Psoas muscle (tissue), 8 donors: ENCODE results near the gene TMEM186. TPM values are rescaled to one million over a fixed set of nuclear protein-coding genes. Genes with fewer than 3 reads are reported as not detected.

Experiments
- ATAC-seq, 4 donors: fragments of 200-7000 bp; cut with Tn5 transposase; one replicate each; pipeline ENCODE4 v1.9.1; 2020; ENCODE audit warnings: moderate library complexity in 3 of 4, mild to moderate bottlenecking in 2 of 4
- DNase-seq, 2 donors: peaks; one replicate each; pipeline ENCODE4 v3.0.0-alpha.2; 2020
- H3K27ac ChIP-seq: fragments of 200-600 bp; one replicate; pipeline ENCODE4 v1.8.0; 2022
- H3K27me3 ChIP-seq, 3 donors: fragments of 200-600 bp in 1 of 3; one replicate each; pipeline versions ENCODE4 v1.6.1 to v1.8.0; 2013 to 2022; ENCODE audit warnings: low read length in 2 of 3, mild to moderate bottlenecking in 2 of 3, moderate library complexity in 1 of 3; ENCODE audit not compliant: insufficient read depth in 3 of 3
- H3K36me3 ChIP-seq, 2 donors: fragments of 200-600 bp in 1 of 2; one replicate each; pipeline versions ENCODE4 v1.6.1 to v1.8.0; 2013 to 2022; ENCODE audit warnings: low read depth in 1 of 2, mild to moderate bottlenecking in 1 of 2, moderate library complexity in 1 of 2; ENCODE audit not compliant: insufficient read depth in 1 of 2
- H3K4me1 ChIP-seq: fragments of 200-600 bp; one replicate; pipeline ENCODE4 v1.8.0; 2022
- H3K4me3 ChIP-seq: fragments of 200-600 bp; one replicate; pipeline ENCODE4 v1.8.0; 2022; ENCODE audit warnings: mild to moderate bottlenecking
- H3K9me3 ChIP-seq: fragments of 200-600 bp; one replicate; pipeline ENCODE4 v1.8.0; 2022
- CTCF ChIP-seq: fragments of 200-600 bp; IDR thresholded peaks from one replicate; pipeline ENCODE4 v1.8.0; 2022; ENCODE audit warnings: antibody characterized with exemption
- WGBS, 3 donors: extraction: QIAGEN DNeasy Blood & Tissue Kit; methylation state at CpG; one replicate each; pipeline versions ENCODE4 v1.1.6 to v1.1.7; 2013; 5-methylcytosine and 5-hydroxymethylcytosine counted together
- intact Hi-C, 2 donors: fragments of 100-400 bp; cut with DNase I; formaldehyde crosslinking; loops; one replicate each; pipeline versions ENCODE4 v1.11.0 to v1.14.2; 2022
- polyA plus RNA-seq, 3 donors: library from polyadenylated mRNA; stranded (reverse); fragments of 200-250 nt; gene quantifications; one replicate each; pipeline ENCODE4 v1.2.3, GENCODE V29; 2013
- total RNA-seq, 4 donors: library from RNA; stranded (reverse); fragmentation: NEBNext Ultra II Directional in 2 of 4; extraction: Animal tissue kit (Norgen Biotek cat#: 25700) in 2 of 4; gene quantifications; one replicate each; pipeline versions ENCODE4 v1.2.1 to v1.2.4, GENCODE V29; 2021 to 2023
- donor health status: healthy with polysubstance abuse.
- donor health status: DM: no; HTN: no; CAD: no; lungs with moderate emphysema.
- donor health status: Bipolar disorder and iron deficiency.
- donor health status: healthy.
- donor health status: DM: yes; HTN: yes; CAD: no.
- donor health status: DM: no; HTN: no; CAD: no.
- donor health status: DM: no; HTN: no; CAD: no.
- donor health status: DM: yes; HTN: yes; CAD: no.

Gene TMEM186
- total and polyA plus RNA-seq, 7 donors, result 10.6 to 28.1 (median 14.4) TPM

- Histone ChIP-seq H3K27me3 (no peaks in the 10 kb centered on the region), H3K4me1 (no peaks in the 10 kb centered on the region), H3K4me3 (no peak overlapping the region), H3K36me3 (peaks cover 0 to 9% of the 10 kb centered on the region in 2 donors), H3K27ac (no peak overlapping the region), H3K9me3 (no peaks in the 10 kb centered on the region)
- intact Hi-C loops, result no loop called here
- 77 to 82% (median 80%) methylated on average over 6 of the region's 6 CpGs for WGBS, 3 donors
- TF ChIP-seq CTCF, result no peak
- ATAC-seq (no peak), DNase-seq (no peak)
Observed at GRCh38 chr16:8761078-8761477, 36.4 kb downstream of the TMEM186 start.

GRCh38 chr16:8760021-8760420 is 37.4 kb downstream of the TMEM186 start:
- intact Hi-C loops, result no loop called here
- 86 to 91% (median 86%) methylated on average over 10 of the region's 10 CpGs for WGBS, 3 donors
- H3K4me3 ChIP-seq, result no peak overlapping the region
- no peaks in the 10 kb centered on the region for H3K27me3 ChIP-seq
- no peak overlapping the region for H3K27ac ChIP-seq
- peaks cover 0 to 9% of the 10 kb centered on the region in 2 donors for H3K36me3 ChIP-seq
- TF ChIP-seq CTCF, result no peak
- DNase-seq (no peak), ATAC-seq (no peak)
- H3K4me1 ChIP-seq, result no peaks in the 10 kb centered on the region
- H3K9me3 ChIP-seq, result no peaks in the 10 kb centered on the region

- no peak for DNase-seq
- no peaks in the 10 kb centered on the region for H3K9me3 ChIP-seq
- peaks cover 0 to 9% of the 10 kb centered on the region in 2 donors for H3K36me3 ChIP-seq
- H3K27me3 ChIP-seq, result no peaks in the 10 kb centered on the region
- no peak for TF ChIP-seq CTCF
- H3K4me3 ChIP-seq, result no peak overlapping the region
- 79 to 94% (median 89%) methylated on average over 6 of the region's 6 CpGs for WGBS, 3 donors
- ATAC-seq, result no peak
- intact Hi-C loops, result no loop called here
- H3K4me1 ChIP-seq, result no peaks in the 10 kb centered on the region
- H3K27ac ChIP-seq, result no peak overlapping the region
Observed at GRCh38 chr16:8758022-8758421, 39.4 kb downstream of the TMEM186 start.

GRCh38 chr16:8756755-8757154 is 40.7 kb downstream of the TMEM186 start:
- no peak for TF ChIP-seq CTCF
- Histone ChIP-seq H3K4me3 (no peak overlapping the region), H3K9me3 (no peaks in the 10 kb centered on the region), H3K4me1 (no peaks in the 10 kb centered on the region), H3K36me3 (peaks cover 0 to 9% of the 10 kb centered on the region in 2 donors), H3K27ac (no peak overlapping the region), H3K27me3 (no peaks in the 10 kb centered on the region)
- ATAC-seq (no peak), DNase-seq (no peak)
- 87 to 98% (median 89%) methylated on average over 5 of the region's 5 CpGs for WGBS, 3 donors
- intact Hi-C loops, result no loop called here

- DNase-seq, result no peak
- intact Hi-C loops, result no loop called here
- Histone ChIP-seq H3K4me3 (no peak overlapping the region), H3K27ac (no peak overlapping the region), H3K4me1 (no peaks in the 10 kb centered on the region), H3K36me3 (peaks cover 0 to 16% of the 10 kb centered on the region in 2 donors), H3K9me3 (no peaks in the 10 kb centered on the region), H3K27me3 (no peaks in the 10 kb centered on the region)
- WGBS, 3 donors, result 73 to 85% (median 74%) methylated on average over 9 of the region's 9 CpGs
- no peak for ATAC-seq
- TF ChIP-seq CTCF, result no peak
Observed at GRCh38 chr16:8753416-8754054, 43.9 kb downstream of the TMEM186 start.
